Peyer's patch (tissue), 4 donors: Measurements from ENCODE around the gene EDDM3A.

Experiments
- POLR2A ChIP-seq, 2 donors: fragments of 450-650 bp; IDR thresholded peaks; one replicate each; pipeline ENCODE4 v1.5.1; 2017; ENCODE audit warnings: antibody characterized with exemption in 2 of 2, mild to moderate bottlenecking in 2 of 2, moderate library complexity in 2 of 2
- TF ChIP-seq, protein P1 (sequence below), 6 experiments: fragments of 450-650 bp in 4 of 6; fragments of 200-600 bp in 2 of 6; sonication (generic) in 1 of 6; IDR thresholded peaks; one replicate each; pipeline ENCODE4 v1.5.1; 2017 to 2019; ENCODE audit warnings: antibody characterized with exemption in 6 of 6, mild to moderate bottlenecking in 3 of 6, moderate library complexity in 1 of 6

DNA sequence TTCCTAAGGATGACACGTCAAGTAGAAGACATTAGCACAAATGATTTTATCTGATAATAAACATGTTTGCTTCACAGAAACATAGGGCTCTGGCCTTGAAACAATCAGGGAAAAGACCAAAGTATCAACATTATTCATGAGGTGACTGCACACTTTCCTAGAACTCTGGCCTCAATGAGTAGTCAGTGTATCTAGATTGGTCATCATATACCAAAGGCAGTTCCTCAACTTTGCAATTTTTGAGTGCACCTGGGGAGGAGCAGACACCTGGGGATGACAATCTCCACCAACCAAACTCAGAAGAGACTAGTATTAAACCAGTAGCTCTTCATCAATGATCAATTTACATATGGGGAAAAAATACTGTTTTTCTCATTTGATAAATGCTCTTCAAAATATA, 4.5 kb downstream of the EDDM3A start:
- TF ChIP-seq, protein P1, sequence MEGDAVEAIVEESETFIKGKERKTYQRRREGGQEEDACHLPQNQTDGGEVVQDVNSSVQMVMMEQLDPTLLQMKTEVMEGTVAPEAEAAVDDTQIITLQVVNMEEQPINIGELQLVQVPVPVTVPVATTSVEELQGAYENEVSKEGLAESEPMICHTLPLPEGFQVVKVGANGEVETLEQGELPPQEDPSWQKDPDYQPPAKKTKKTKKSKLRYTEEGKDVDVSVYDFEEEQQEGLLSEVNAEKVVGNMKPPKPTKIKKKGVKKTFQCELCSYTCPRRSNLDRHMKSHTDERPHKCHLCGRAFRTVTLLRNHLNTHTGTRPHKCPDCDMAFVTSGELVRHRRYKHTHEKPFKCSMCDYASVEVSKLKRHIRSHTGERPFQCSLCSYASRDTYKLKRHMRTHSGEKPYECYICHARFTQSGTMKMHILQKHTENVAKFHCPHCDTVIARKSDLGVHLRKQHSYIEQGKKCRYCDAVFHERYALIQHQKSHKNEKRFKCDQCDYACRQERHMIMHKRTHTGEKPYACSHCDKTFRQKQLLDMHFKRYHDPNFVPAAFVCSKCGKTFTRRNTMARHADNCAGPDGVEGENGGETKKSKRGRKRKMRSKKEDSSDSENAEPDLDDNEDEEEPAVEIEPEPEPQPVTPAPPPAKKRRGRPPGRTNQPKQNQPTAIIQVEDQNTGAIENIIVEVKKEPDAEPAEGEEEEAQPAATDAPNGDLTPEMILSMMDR (IDR thresholded peaks at IDR 0.05) = no peak
- TF ChIP-seq POLR2A (IDR thresholded peaks at IDR 0.05) = no peak
